Prostate gland (tissue), 2 donors: ENCODE measurements around the gene SRGAP3.

ENCODE experiments used
- CTCF ChIP-seq, 4 experiments: fragments of 200-600 bp in 2 of 4; fragments of 450-650 bp in 2 of 4; sonication (generic) in 2 of 4; IDR thresholded peaks; 1 replicate in 3 of 4; 2 replicates in 1 of 4; pipeline ENCODE4 v1.5.1; 2016 to 2019; ENCODE audit warnings: antibody characterized with exemption in 4 of 4, mild to moderate bottlenecking in 2 of 4, moderate library complexity in 2 of 4
- POLR2A ChIP-seq: fragments of 450-650 bp; IDR thresholded peaks from one replicate; pipeline ENCODE4 v1.6.1; 2016; ENCODE audit warnings: antibody characterized with exemption, mild to moderate bottlenecking
- POLR2AphosphoS5 ChIP-seq: sonication (generic); formaldehyde crosslinking; IDR thresholded peaks from one replicate; pipeline ENCODE4 v1.6.1; 2017; ENCODE audit warnings: antibody characterized with exemption

GRCh38 chr3:9032231-9032777 is 217.1 kb downstream of the SRGAP3 start:
- no peak for TF ChIP-seq POLR2AphosphoS5
- TF ChIP-seq POLR2A: no peak
- no peak for TF ChIP-seq CTCF (IDR thresholded peaks at IDR 0.05)
